Endothelial cell of umbilical vein (primary cell): ENCODE measurements around the gene IYD. TPM values are rescaled to one million over a fixed set of nuclear protein-coding genes. Genes with fewer than 3 reads are reported as not detected.

ENCODE experiments used
- BruUV-seq: library from RNA; stranded (reverse); fragments of 400-500 nt; replicated peaks from 2 replicates; lab custom pipeline; 2021; lab: Mats Ljungman, UMichigan
- CTCF ChIA-PET: fragments of 300-600, 350-600 bp; sonication (Branson Sonifier 250); formaldehyde crosslinking; loops from one replicate; lab custom pipeline; 2021; ENCODE audit warnings: antibody characterized with exemption, inconsistent platforms; lab: Charles Lee
- POLR2A ChIA-PET: fragments of 300-600, 350-600 bp; sonication (Branson Sonifier 250); formaldehyde crosslinking; loops from one replicate; lab custom pipeline; 2021; ENCODE audit warnings: antibody characterized with exemption, inconsistent platforms; lab: Charles Lee
- DNase-seq: peaks from one replicate; pipeline ENCODE4 v3.0.0-alpha.2; 2011; ENCODE audit warnings: low read depth, low spot score
- FAIRE-seq: peaks from 2 replicates; lab custom pipeline; 2011; peaks lifted over from hg19 to GRCh38; lab: Jason Lieb, UNC
- H2AFZ ChIP-seq: 2 replicates; pipeline ENCODE4 v1.6.0; 2012; ENCODE audit warnings: low read depth, low read length, control low read depth, inconsistent platforms
- H3K27ac ChIP-seq: 2 replicates; pipeline ENCODE4 v1.5.1; 2011; ENCODE audit warnings: low read depth, mild to moderate bottlenecking, control low read depth, low read length, moderate library complexity; ENCODE audit not compliant: insufficient read depth
- H3K27me3 ChIP-seq, 2 experiments: 2 replicates each; pipeline versions ENCODE4 v1.6.0 to v1.6.1; 2011; ENCODE audit warnings: low read length in 2 of 2, mixed read lengths in 1 of 2; ENCODE audit not compliant: control insufficient read depth in 2 of 2, insufficient read depth in 2 of 2
- H3K36me3 ChIP-seq, 2 experiments: 2 replicates in 1 of 2; 3 replicates in 1 of 2; pipeline ENCODE4 v1.5.1; 2011; ENCODE audit warnings: low read length in 2 of 2, mild to moderate bottlenecking in 1 of 2, moderate library complexity in 1 of 2; ENCODE audit not compliant: control insufficient read depth in 2 of 2, insufficient read depth in 2 of 2; ENCODE audit errors: extremely low read depth in 1 of 2
- H3K4me1 ChIP-seq: 3 replicates; pipeline ENCODE4 v1.5.1; 2011; ENCODE audit warnings: mild to moderate bottlenecking, low read length; ENCODE audit not compliant: control insufficient read depth, insufficient read depth; ENCODE audit errors: extremely low read depth
- H3K4me2 ChIP-seq: 2 replicates; pipeline ENCODE4 v1.6.1; 2011; ENCODE audit warnings: low read length, control low read depth, mixed read lengths; ENCODE audit not compliant: insufficient read depth
- H3K4me3 ChIP-seq, 3 experiments: fragments of 200-600 bp in 1 of 3; sonication (generic), shearing (Covaris generic) in 1 of 3; replicated peaks in 1 of 3; 2 replicates each; pipeline ENCODE4 v1.5.1; 2011 to 2016; ENCODE audit warnings: control low read depth in 3 of 3, low read length in 3 of 3, mild to moderate bottlenecking in 2 of 3, inconsistent platforms in 1 of 3, low read depth in 1 of 3, moderate library complexity in 1 of 3; ENCODE audit not compliant: insufficient read depth in 1 of 3
- H3K79me2 ChIP-seq: 2 replicates; pipeline ENCODE4 v1.6.0; 2012; ENCODE audit warnings: low read length, inconsistent platforms; ENCODE audit not compliant: control insufficient read depth, insufficient read depth
- H3K9ac ChIP-seq: replicated peaks from 2 replicates; pipeline ENCODE3; 2011; ENCODE audit warnings: low read length, control low read depth; ENCODE audit not compliant: insufficient read depth; ENCODE audit errors: extremely low read depth
- H3K9me1 ChIP-seq: replicated peaks from 3 replicates; pipeline ENCODE4 v1.6.0; 2011; ENCODE audit warnings: mild to moderate bottlenecking, low read length; ENCODE audit not compliant: control insufficient read depth, insufficient read depth; ENCODE audit errors: extremely low read depth
- H3K9me3 ChIP-seq: replicated peaks from 2 replicates; pipeline ENCODE4 v1.5.1; 2012; ENCODE audit warnings: low read length, inconsistent platforms; ENCODE audit not compliant: control insufficient read depth, insufficient read depth
- H4K20me1 ChIP-seq: replicated peaks from 2 replicates; pipeline ENCODE3; 2011; ENCODE audit warnings: mild to moderate bottlenecking, low read length; ENCODE audit not compliant: control insufficient read depth, insufficient read depth; ENCODE audit errors: extremely low read depth
- CTCF ChIP-seq, 2 donors: IDR thresholded peaks; 1 replicate in 1 of 2; 2 replicates in 1 of 2; pipeline ENCODE4 v1.5.1; 2011; ENCODE audit warnings: low read length in 2 of 2, mild to moderate bottlenecking in 2 of 2, moderate library complexity in 2 of 2, control low read depth in 1 of 2, inconsistent platforms in 1 of 2, low read depth in 1 of 2; ENCODE audit not compliant: insufficient read depth in 1 of 2; ENCODE audit errors: extremely low read depth in 1 of 2
- EZH2 ChIP-seq: IDR thresholded peaks from 2 replicates; pipeline ENCODE4 v1.6.1; 2012; ENCODE audit warnings: borderline replicate concordance, low read depth, mild to moderate bottlenecking, moderate library complexity, low read length, inconsistent platforms; ENCODE audit not compliant: severe bottlenecking
- FOS ChIP-seq: IDR thresholded peaks from 2 replicates; pipeline ENCODE4 v1.6.1; 2011; ENCODE audit warnings: mild to moderate bottlenecking, low read length, moderate library complexity, borderline replicate concordance; ENCODE audit not compliant: insufficient read depth
- GATA2 ChIP-seq: IDR thresholded peaks from 2 replicates; pipeline ENCODE4 v1.7.0; 2011; ENCODE audit warnings: low read depth, mild to moderate bottlenecking, moderate library complexity, mixed read lengths, low read length; ENCODE audit not compliant: insufficient read length, insufficient read depth
- JUN ChIP-seq: IDR thresholded peaks from 2 replicates; pipeline ENCODE4 v1.6.1; 2011; ENCODE audit warnings: borderline replicate concordance, low read depth; ENCODE audit not compliant: insufficient read length, insufficient read depth
- MAX ChIP-seq: IDR thresholded peaks from 2 replicates; pipeline ENCODE4 v1.6.1; 2011; ENCODE audit not compliant: insufficient read depth, insufficient read length
- MYC ChIP-seq: IDR thresholded peaks from one replicate; pipeline ENCODE4 v1.6.1; 2011; ENCODE audit warnings: mild to moderate bottlenecking, low read depth, low read length
- POLR2A ChIP-seq: IDR thresholded peaks from 2 replicates; pipeline ENCODE4 v1.6.1; 2012; ENCODE audit warnings: low read depth, mild to moderate bottlenecking, control low read depth, low read length
- POLR2AphosphoS5 ChIP-seq: IDR thresholded peaks from 2 replicates; pipeline ENCODE4 v1.6.1; 2012; ENCODE audit warnings: low read depth, mild to moderate bottlenecking, control low read depth, low read length, moderate library complexity; ENCODE audit not compliant: insufficient read depth
- dilution Hi-C: fragments of 300-500 bp; cut with MboI; formaldehyde crosslinking; loops from one replicate; pipeline ENCODE4 v1.15.0; 2019; ENCODE audit warnings: low sequenced_read_pairs; ENCODE audit not compliant: extremely low pct_ligation_motif_present
- intact Hi-C: fragments of 100-400 bp; cut with micrococcal nuclease; formaldehyde crosslinking; loops from one replicate; pipeline ENCODE4 v1.10.0; 2022
- polyA plus RNA-seq, 4 experiments: library from polyadenylated mRNA; depleted of rRNA in 3 of 4; stranded (reverse) in 3 of 4; unstranded in 1 of 4; fragments of >200 nt; gene quantifications; 2 replicates each; pipeline versions ENCODE4 v1.2.1 to v1.2.3, GENCODE V29; 2011 to 2012; ENCODE audit warnings: missing spikeins in 1 of 4
- total RNA-seq: library from RNA; stranded (reverse); gene quantifications from 2 replicates; pipeline ENCODE4 v1.2.3, GENCODE V29; 2021

The IYD gene
- total and polyA plus RNA-seq, 2 donors (not counting 3 experiments of a cell fraction or from before 2014, with no cell fraction given): not detected

DNA sequence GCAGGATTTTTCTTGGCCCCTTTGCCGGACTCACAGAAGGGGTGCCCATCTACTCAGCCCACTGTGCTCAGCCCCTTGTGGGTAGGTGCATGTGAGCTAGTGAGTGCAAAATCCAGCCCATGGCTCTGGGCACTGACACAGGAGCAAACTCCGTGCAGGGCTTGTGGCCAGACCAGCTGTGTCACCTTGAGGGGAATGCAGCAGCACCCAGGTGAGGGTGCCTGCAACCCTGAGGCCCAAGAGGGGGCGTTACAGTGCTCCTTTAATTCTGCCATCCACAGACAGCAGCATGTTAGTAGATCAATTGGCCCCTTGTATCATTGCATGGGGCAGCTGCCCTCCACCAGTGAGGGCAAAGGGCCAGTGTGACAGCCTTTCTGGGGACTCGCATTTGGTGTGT, 12.9 kb upstream of the IYD start:
- H3K27me3 ChIP-seq: peaks cover 3 to 5% of the 10 kb centered on the region in 2 experiments
- no peaks in the 10 kb centered on the region for H4K20me1 ChIP-seq
- no peaks in the 10 kb centered on the region for H3K36me3 ChIP-seq
- no peaks in the 10 kb centered on the region for H3K79me2 ChIP-seq
- CTCF ChIA-PET: interaction anchor here (0.6 kb wide), 1 partner anchor 285 kb away, joined by 3 read pairs; no protein-coding TSS in a partner anchor
- no peak for DNase-seq
- BruUV-seq: no TSS peak
- FAIRE-seq: no peak
- POLR2A ChIA-PET: no interaction called here
- no peak overlapping the region for H3K9ac ChIP-seq
- no peak for TF ChIP-seq MAX
- no peak for TF ChIP-seq EZH2
- TF ChIP-seq GATA2: no peak
- TF ChIP-seq JUN: no peak
- no peak for TF ChIP-seq FOS
- no peak for TF ChIP-seq MYC
- TF ChIP-seq CTCF (IDR thresholded peaks at IDR 0.05; ENCODE audit: extremely low read depth in 1 of 2, insufficient read depth in 1 of 2, low read depth in 1 of 2, low read length in 2 of 2): no peak
- no peak for TF ChIP-seq POLR2A
- no peak for TF ChIP-seq POLR2AphosphoS5
- H3K9me3 ChIP-seq: no peaks in the 10 kb centered on the region
- intact Hi-C loops (no loop called here), dilution Hi-C loops (no loop called here)
- H3K4me2 ChIP-seq: no peak overlapping the region
- no peaks in the 10 kb centered on the region for H3K4me1 ChIP-seq
- H3K27ac ChIP-seq: no peak overlapping the region
- H3K4me3 ChIP-seq: no peak overlapping the region
- H2AFZ ChIP-seq: no peak overlapping the region
- H3K9me1 ChIP-seq: no peaks in the 10 kb centered on the region
